ENCODE results near the gene SLC44A5. TPM values are rescaled to one million over a fixed set of nuclear protein-coding genes. Genes with fewer than 3 reads are reported as not detected.

SLC44A5 gene
- total RNA-seq, 1 donor from 2014 or later, result 3.7 TPM

DNA sequence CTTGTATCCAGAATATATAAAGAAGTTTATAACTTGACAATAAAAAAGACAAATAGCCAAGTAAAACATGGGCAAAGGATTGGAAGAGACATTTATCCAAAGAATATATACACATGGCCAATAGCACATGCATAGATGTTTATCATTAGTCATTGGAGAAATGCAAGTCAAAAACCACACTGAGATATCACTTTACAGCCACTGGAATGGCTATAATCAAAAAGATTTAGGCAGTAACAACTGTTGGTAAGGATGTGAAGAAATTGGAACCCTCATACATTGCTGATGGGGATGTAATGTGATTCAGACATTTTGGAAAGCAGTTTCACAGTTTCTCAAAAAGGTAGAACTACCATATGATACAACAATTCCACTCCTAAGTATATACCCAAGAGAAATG, 51.1 kb downstream of the SLC44A5 start:
- Histone ChIP-seq H3K4me3 (ENCODE audit: low read depth, low read length) (no peak overlapping the region), H3K27me3 (ENCODE audit: control insufficient read depth, insufficient read depth, low read length) (no peaks in the 10 kb centered on the region), H3K36me3 (ENCODE audit: control insufficient read depth, insufficient read depth, low read length) (peaks cover 1% of the 10 kb centered on the region)
- DNase-seq (ENCODE audit: low read depth), result no peak
- TF ChIP-seq, protein P1, sequence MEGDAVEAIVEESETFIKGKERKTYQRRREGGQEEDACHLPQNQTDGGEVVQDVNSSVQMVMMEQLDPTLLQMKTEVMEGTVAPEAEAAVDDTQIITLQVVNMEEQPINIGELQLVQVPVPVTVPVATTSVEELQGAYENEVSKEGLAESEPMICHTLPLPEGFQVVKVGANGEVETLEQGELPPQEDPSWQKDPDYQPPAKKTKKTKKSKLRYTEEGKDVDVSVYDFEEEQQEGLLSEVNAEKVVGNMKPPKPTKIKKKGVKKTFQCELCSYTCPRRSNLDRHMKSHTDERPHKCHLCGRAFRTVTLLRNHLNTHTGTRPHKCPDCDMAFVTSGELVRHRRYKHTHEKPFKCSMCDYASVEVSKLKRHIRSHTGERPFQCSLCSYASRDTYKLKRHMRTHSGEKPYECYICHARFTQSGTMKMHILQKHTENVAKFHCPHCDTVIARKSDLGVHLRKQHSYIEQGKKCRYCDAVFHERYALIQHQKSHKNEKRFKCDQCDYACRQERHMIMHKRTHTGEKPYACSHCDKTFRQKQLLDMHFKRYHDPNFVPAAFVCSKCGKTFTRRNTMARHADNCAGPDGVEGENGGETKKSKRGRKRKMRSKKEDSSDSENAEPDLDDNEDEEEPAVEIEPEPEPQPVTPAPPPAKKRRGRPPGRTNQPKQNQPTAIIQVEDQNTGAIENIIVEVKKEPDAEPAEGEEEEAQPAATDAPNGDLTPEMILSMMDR (IDR thresholded peaks at IDR 0.05; ENCODE audit: insufficient read depth, low read length, poor library complexity, severe bottlenecking), result no peak

GRCh38 chr1:75559136-75559535, 51.8 kb downstream of the SLC44A5 start:
- DNase-seq (ENCODE audit: low read depth), result peak; percentile 21
- H3K36me3 ChIP-seq (ENCODE audit: control insufficient read depth, insufficient read depth, low read length), result peaks cover 1% of the 10 kb centered on the region
- no peak overlapping the region for H3K4me3 ChIP-seq (ENCODE audit: low read depth, low read length)
- TF ChIP-seq, protein P1 (IDR thresholded peaks at IDR 0.05; ENCODE audit: insufficient read depth, low read length, poor library complexity, severe bottlenecking), result no peak
- no peaks in the 10 kb centered on the region for H3K27me3 ChIP-seq (ENCODE audit: control insufficient read depth, insufficient read depth, low read length)

DNA sequence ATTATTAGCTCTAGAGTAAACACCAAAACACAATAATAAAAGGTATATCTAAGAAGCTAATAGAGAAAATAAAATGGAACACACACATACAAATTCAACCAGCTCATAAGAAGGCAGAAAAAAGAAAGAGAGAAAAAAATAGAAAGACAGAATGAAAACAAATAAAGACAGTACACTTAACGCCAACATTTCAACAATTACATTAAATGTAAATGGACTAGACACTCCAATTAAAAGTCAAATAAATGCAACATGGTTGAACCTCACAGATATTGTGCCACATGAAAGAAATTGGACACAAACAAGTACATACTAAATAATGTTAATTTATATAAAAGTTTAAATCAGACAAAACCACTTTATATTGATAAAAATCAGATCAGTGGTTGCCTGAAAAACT, 56.0 kb downstream of the SLC44A5 start:
- Histone ChIP-seq H3K36me3 (ENCODE audit: control insufficient read depth, insufficient read depth, low read length) (peaks cover 1% of the 10 kb centered on the region), H3K4me3 (ENCODE audit: low read depth, low read length) (no peak overlapping the region), H3K27me3 (ENCODE audit: control insufficient read depth, insufficient read depth, low read length) (no peaks in the 10 kb centered on the region)
- DNase-seq (ENCODE audit: low read depth), result no peak
- TF ChIP-seq, protein P1 (IDR thresholded peaks at IDR 0.05; ENCODE audit: insufficient read depth, low read length, poor library complexity, severe bottlenecking), result no peak

DNA sequence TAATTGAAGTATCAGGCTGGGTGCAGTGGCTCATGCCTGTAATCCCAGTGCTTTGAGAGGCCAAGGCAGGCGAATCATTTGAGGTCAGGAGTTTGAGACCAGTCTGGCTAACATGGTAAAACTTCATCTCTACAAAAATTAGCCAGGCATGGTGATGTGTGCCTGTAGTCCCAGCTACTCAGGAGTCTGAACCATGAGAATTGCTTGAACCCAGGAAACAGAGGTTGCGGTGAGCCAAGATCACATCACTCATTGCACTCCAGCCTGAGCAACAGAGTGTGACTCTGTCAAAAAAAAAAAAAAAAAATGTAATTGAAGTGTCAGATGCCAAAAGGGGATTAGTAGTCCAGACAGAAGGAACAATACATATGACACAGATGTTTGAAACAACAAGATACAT, 56.7 kb downstream of the SLC44A5 start:
- TF ChIP-seq, protein P1 (IDR thresholded peaks at IDR 0.05; ENCODE audit: insufficient read depth, low read length, poor library complexity, severe bottlenecking), result no peak
- Histone ChIP-seq H3K4me3 (ENCODE audit: low read depth, low read length) (no peak overlapping the region), H3K36me3 (ENCODE audit: control insufficient read depth, insufficient read depth, low read length) (peaks cover 1% of the 10 kb centered on the region), H3K27me3 (ENCODE audit: control insufficient read depth, insufficient read depth, low read length) (no peaks in the 10 kb centered on the region)
- no peak for DNase-seq (ENCODE audit: low read depth)

DNA sequence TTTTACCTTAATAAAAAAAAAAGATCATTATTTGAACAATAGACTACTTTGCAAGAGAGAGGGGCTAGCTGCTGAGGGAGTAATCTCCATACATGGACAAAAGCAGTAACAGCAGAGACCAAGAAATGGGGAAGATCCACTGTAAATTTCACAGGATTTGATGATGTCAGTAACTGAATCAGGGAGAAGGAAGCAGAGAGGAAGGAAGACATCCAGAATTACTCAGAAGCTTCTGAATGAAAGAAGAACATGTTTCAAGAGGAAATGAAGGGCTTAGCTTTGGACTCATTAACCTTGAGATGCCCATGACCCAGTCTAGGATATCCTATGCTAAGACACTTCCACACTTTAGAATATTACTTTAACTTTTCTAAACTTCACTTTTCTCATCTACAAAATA, 60.4 kb downstream of the SLC44A5 start:
- Histone ChIP-seq H3K4me3 (ENCODE audit: low read depth, low read length) (no peak overlapping the region), H3K36me3 (ENCODE audit: control insufficient read depth, insufficient read depth, low read length) (no peaks in the 10 kb centered on the region), H3K27me3 (ENCODE audit: control insufficient read depth, insufficient read depth, low read length) (no peaks in the 10 kb centered on the region)
- TF ChIP-seq, protein P1 (IDR thresholded peaks at IDR 0.05; ENCODE audit: insufficient read depth, low read length, poor library complexity, severe bottlenecking), result no peak
- DNase-seq (ENCODE audit: low read depth), result no peak

GRCh38 chr1:75548721-75549480, 62.0 kb downstream of the SLC44A5 start:
- Histone ChIP-seq H3K27me3 (ENCODE audit: control insufficient read depth, insufficient read depth, low read length) (no peaks in the 10 kb centered on the region), H3K4me3 (ENCODE audit: low read depth, low read length) (no peak overlapping the region), H3K36me3 (ENCODE audit: control insufficient read depth, insufficient read depth, low read length) (no peaks in the 10 kb centered on the region)
- TF ChIP-seq, protein P1 (IDR thresholded peaks at IDR 0.05; ENCODE audit: insufficient read depth, low read length, poor library complexity, severe bottlenecking), result no peak
- peak; percentile 9 for DNase-seq (ENCODE audit: low read depth)

Data from kidney epithelial cell (primary cell).